GM18870 (cell line): ENCODE data around the gene PMPCA.
"Not testable (repeated sequence)": the region's sequence is repeated elsewhere in the genome, so short reads cannot be mapped to it uniquely, and the experiment has no call there.

Experiments
- ATAC-seq: cut with Tn5 transposase; IDR thresholded peaks from one replicate; pipeline ENCODE4 v1.9.1; 2021; ENCODE audit warnings: moderate library complexity; ENCODE audit not compliant: unreplicated experiment

The PMPCA gene

GRCh38 chr9:136409557-136410455 lies 652 bp upstream of the PMPCA start:
- ATAC-seq = no peak

- ATAC-seq = no peak
These were observed 920 bp downstream of the PMPCA start for GRCh38 chr9:136411378-136411777.

DNA sequence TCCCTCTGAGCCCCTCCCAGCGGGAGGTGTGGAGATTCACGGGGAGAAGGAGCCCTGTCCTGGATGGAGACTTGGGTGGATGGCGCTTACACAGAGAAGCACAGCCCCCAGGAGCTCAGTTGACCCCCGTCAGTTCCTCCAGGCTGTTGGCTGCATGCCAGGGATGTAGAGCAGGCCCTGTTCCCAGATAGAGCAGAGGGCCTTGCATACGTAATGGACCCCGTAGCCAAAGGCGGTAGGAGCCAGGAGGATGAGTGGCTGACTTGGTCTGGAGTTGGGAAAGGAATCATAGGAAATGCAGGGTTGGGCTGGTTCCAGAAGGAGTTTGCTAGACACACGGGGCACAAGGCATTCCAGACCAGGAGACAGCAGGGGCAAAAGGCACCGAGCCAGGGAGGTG lies 2.5 kb downstream of the PMPCA start:
- ATAC-seq = no peak

DNA sequence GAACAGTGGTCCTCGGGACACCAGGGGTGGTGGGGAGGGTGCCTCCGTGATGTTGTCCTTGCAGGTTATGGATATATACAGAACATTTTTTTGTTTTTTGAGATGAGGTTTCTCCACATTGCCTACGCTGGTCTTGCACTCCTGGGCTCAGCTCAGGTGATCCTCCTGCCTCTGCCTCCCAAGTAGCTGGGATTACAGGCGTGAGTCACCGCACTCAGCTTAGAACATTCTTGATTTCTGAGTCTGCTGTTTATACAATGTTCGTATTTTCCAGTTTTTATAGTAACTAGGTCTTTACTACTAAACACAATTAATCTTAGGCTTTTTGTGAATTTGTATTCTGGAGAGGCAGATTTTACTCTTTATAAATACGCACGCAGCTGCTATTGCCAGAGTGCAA lies 6.0 kb downstream of the PMPCA start:
- ATAC-seq = no peak

GRCh38 chr9:136416914-136417313 lies 6.5 kb downstream of the PMPCA start:
- no peak for ATAC-seq

DNA sequence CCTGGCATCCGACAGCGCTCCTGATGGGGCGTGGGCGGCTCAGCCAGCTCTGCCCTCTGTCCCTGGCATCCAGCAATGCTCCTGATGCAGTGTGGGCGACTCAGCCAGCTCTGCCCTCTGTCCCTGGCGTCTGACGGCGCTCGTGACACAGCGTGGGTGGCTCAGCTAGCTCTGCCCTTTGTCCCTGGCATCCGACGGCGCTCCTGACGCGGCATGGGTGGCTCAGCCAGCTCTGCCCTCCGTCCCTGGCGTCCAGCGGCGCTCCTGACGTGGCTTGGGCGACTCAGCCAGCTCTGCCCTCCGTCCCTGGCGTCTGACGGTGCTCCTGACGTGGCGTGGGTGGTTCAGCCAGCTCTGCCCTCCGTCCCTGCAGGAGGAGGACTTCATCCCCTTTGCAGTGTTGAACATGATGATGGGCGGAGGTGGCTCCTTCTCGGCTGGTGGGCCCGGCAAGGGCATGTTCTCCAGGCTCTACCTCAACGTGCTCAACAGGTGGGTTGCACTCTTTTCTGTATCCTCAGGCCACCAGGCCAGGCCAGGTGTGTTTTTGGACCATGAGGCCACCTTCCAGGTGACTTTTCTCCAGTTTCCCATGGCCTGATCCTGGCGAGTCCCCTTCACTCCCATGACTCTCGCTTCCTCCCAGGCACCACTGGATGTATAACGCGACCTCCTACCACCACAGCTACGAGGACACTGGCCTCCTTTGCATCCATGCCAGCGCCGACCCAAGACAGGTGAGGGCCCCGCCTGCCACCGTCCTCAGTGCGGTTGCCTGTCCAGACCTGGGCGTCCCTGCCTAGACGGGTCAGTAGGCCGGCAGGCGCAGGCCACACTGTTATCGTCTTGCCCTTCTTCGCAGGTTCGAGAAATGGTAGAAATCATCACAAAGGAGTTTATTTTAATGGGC lies 8.0 kb downstream of the PMPCA start:
- ATAC-seq = no peak

- no peak for ATAC-seq
These were observed 8.6 kb downstream of the PMPCA start for GRCh38 chr9:136419092-136419420.

DNA sequence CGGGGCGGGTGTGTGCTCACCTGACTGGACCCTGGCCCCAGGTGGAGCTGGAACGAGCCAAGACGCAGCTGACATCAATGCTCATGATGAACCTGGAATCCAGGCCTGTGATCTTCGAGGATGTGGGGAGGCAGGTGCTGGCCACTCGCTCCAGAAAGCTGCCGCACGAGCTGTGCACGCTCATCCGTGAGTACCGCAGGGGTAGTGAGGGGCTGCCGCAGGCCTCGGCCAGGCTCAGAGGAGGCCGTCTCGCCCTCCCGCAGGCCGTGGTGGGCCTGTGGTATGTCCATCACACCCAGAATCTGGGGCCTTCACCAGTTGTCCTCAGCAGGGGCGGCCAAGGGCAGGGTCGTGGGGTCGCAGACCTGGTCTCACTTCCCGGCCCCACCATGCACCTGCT lies 11.3 kb downstream of the PMPCA start:
- ATAC-seq = no peak

DNA sequence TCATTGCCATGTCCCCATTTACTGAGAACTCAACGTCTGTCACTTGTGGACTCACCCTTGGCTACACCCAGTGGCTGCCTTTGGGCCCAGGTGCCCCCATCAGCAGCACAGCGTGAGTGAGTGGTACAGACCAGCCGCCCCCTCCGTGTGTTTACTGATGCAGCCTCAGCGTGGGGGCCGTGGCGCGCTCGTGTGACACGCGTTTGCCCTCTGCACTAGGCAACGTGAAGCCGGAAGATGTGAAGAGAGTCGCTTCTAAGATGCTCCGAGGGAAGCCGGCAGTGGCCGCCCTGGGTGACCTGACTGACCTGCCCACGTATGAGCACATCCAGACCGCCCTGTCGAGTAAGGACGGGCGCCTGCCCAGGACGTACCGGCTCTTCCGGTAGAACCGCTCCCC lies 12.4 kb downstream of the PMPCA start:
- ATAC-seq = no peak

DNA sequence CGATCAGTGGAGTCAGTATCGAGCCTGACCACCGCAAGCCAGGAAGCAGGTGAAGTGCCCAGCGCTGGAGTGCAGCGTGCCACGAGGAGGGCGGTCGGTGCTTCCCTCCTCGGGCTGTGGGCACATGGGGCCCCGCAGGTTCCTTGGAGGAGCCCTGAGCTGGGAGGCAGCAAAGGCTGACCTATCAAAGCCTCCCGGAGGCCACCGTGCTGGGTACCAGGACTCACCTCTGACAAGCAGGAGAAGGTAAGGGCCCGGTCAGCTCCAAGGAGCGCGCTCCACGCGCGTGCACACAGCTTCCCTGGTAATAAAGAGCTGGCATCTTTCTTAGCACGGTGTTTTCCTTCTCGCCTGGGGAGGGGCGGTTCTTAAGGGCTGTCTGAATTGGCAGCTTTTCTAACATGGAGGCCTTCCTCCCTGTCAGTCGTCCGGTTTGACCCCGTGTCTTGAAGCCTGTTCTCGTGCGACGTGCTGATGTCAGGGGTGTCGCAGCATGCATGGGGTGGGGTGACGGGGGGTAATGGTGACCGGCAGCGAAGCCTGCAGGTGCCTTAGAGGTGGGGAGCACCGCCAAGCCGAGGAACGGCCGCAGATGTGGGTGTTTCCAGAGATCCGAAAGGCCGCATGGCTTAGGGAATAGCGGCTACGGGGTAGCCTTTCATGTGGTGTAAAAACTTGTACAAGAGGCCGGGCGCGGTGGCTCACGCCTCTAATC lies 13.1 kb downstream of the PMPCA start:
- no peak for ATAC-seq

DNA sequence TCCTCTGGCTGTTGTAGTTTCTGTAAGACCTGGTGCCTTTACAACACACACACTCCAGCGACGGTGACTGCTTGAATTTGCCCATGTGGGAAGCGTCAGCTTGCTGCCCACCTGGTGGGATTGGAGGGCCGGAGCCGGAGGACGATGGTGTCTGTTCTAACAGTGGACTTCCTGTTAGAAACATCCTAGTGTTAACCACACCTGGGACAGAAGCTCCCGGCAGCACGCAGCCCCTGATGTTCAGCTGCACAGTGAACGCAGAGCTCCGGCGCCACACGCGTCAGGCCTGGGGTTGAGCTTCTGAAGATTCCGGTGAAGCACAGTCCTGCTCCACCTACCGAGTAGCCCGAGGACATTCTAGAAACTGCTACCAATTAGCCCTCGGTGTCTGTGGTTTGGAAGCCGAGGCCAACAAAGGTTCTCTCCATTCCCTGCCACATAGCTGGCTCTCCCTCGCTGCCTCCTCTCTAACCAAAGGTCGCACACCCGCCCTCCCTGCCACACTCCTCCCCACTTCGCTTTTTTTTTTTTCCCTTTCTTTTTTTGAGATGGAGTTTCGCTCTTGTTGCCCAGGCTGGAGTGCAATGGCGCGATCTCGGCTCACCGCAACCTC lies 14.4 kb downstream of the PMPCA start:
- no peak for ATAC-seq

DNA sequence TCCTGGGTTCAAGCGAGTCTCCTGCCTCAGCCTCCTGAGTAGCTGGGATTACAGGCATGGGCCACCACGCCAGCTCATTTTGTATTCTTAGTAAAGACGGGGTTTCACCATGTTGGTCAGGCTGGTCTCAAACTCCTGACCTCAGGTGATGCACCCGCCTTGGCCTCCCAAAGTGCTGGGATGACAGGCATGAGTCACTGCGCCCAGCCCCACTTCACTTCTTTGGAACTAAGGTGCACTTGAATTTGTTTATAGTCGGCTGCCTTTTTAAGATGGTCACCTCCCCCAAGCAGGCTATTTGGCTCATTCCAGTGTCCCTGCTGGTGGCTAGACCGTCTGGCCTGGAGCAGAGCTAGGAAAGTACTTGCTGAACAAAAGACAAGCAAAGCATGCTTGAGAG lies 14.9 kb downstream of the PMPCA start:
- ATAC-seq = not testable (repeated sequence)

GRCh38 chr9:136426787-136427186 lies 16.3 kb downstream of the PMPCA start:
- ATAC-seq = no peak

GRCh38 chr9:136429075-136429628 lies 18.7 kb downstream of the PMPCA start:
- no peak for ATAC-seq

GRCh38 chr9:136429683-136430491 lies 19.4 kb downstream of the PMPCA start:
- ATAC-seq = no peak

DNA sequence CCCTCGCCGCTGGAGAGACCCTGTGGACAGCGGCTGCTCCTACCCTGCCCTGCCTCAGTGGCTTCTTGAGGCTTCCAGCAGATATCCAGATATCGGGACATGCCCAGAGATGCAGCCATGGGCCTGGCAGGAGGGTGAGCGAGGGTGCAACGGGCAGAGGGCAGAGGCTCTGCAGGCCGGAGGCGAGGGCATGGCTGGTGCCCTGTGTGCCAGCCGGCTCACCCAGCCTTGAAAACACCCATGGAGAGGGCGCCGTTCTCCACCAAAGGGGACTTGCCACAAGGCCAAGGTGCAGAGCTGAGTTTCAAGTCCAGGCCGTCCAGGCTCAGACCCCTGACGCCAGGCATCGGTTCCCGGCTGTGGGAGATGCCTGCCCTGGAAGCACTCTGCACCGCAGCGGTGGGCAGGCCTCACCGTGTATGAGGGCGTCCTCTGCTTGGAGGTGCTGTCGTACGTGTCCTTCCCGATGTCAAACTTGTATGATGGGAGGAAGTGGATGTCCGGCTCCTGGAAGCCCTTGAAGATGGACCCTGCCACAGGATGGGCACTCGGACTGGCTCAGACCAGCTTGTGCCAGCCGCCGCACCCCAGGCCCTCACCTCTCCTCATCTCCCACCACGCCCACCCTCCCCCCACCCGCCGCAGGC lies 20.3 kb downstream of the PMPCA start:
- ATAC-seq = no peak

- no peak for ATAC-seq
These were observed 21.4 kb downstream of the PMPCA start for GRCh38 chr9:136431782-136432350.

DNA sequence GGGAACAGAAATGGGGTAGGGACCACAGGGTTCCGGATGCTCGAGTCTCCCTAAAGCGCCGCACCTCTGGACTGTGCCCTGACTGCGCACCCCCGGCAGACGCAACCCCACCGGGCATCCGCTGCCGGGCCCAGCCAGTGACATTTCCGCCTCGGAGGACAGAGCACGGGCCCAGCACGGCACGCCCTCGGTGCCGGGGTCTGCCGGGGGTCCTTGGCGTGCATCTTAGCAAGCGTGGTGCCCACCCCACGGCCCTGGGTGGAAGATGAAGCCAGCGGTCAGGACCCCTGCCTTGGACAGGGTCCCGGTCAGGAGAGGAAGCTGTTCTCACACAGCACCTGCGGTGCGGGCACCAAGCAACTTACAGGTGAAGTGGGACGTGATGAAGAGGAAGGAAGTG lies 22.1 kb downstream of the PMPCA start:
- ATAC-seq = no peak
